GM21717 (cell line): ENCODE measurements around the gene PDZRN3.
A peak's percentile ranks its signal among the peaks of the same experiment; 100 is the strongest.

ENCODE experiments used
- ATAC-seq: cut with Tn5 transposase; IDR thresholded peaks from one replicate; pipeline ENCODE4 v1.9.1; 2021; ENCODE audit warnings: mild to moderate bottlenecking, moderate library complexity; ENCODE audit not compliant: unreplicated experiment

Gene PDZRN3

DNA sequence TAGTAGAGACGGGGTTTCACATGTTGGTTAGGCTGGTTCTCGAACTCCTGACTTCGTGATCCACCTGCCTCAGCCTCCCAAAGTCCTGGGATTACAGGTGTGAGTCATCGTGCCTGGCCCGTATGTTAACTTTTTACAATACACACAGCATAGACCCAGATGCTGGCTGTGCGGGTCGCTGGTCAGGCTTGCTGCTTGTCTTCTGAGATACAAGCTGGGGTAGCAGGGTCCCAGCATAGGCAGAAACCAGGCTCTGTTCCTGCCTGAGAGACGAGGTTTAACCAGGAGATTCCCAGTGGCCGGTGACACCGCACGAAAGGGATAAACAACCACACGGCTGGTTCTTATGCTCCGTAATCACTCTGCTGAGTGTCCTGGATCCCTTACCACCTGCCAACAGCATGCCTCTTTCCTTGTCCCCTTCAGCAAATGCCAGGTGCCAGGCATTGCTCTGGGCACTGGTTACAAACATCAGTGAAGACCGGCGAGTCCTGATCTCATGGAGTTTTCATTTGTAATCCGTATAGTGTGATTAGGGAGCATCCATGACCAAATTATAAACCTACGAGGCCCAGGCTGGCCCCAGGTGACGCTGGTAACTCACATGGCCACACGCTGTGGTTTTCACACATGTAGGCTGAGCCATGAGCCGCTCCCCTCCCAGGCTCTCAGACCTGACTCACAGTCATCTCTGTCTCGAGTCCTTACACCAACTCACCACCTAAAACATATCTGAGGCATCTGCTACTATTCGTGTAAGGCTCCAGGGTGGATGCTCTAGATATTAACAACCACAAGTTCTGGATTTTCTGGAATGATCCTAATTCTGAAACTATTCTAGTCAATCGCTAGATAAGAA lies 125.7 kb downstream of the PDZRN3 start:
- ATAC-seq = peak; percentile 78

DNA sequence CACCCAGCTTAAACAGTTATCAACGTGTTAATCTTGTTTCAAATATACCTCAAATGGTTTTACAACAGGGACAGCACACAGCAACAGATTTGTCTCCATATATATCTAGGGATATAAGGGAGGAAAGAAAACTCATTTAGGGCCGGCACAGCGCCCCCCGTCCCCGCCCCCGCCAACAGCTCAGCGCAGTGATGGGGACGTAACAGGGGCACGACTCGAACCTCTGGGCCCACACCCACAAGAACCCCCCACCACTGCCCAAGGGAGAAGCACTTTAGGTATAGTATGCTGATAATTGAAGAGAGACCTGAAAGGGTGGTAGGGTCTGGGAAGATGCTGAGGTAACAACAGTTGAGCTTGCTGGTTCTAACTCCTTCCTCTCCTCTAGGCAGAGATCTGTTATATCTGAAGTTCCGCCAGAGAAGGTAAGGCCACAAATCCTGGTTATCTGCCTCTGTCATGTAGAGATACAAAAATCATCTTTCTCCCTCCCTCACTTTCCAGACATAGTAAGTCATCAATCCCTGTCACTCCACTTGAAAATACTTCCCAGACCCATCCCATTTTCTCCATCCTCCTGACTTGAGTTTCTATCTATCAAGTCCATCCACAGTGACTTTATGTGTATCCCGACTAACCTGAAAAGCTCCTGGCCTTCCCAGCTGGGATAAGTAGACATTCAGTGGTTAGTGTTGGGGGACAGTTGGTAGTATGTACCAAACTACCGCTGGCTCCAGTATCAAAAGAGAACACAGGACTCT lies 126.9 kb downstream of the PDZRN3 start:
- ATAC-seq = no peak

DNA sequence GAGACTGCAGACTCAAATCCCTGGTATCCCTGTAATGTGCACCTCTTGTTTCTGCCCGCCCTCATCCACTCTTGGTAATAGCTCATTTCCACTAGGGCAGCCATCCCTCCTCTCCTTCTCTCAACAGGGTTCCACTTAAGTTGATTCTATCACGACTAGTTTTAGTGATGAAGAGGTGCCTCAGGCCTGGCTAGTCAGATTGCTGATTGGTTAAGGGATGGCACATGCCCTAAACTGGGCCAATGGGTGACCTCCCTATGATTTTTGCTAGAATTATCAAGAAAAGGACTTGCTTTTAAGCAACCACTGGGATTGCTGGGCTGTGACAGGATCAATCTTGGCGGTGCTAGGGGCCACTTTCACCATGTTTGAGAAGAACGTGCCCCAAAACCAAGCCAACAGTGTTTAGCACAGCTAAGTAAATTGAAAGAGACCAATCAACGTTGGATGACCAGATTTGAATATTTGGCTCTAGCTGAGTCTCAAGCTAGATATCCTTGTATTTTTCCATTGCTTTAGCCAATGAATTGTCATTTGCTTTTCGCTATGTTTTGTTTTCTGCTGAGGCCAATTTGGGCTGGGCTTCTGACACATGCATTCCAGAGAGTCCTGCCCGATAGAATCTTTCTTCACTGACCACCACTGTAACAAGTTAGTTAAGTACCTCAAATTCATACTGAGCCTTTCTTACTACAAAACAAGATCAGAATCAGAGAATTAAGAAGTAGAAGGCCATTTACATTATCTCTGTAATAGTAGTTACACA lies 131.0 kb downstream of the PDZRN3 start:
- no peak for ATAC-seq

DNA sequence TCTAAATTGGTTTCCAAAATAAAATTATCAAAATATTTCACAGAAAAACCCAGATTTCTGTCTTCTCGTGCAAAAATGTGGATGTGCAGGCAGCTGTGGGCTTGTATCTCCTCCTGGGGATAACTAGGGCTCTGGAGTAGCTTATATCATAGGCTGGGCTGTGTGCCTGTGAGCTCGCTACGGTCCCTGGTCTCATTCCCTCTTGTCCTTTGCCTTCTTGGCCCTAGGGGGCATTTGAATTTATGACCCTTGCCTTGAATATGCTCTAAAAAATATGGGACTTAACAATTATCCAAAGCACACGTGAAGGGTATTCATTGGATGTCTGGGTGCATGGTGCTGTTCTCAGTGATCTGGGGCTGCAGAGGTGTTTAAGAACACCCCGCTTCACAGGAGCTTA lies 132.6 kb downstream of the PDZRN3 start:
- ATAC-seq = no peak

DNA sequence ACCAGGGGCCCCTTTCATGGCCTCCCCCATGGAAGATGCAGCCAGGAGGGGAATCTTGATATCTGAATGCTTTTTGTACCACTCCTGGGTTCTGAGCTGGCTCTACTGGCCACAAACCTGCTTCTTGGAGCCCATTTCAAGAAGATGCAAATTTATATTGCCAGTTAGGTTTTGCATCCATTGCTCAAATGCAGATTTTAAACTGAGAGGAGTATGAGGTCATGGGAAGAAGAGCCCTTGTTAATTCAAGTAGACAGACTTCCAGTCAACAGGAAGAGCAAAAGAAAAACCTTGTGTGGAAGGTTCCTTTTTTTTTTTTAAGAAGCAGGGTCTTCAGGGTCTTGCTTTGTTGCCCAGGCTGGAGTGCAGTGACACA lies 133.5 kb downstream of the PDZRN3 start:
- ATAC-seq = no peak

DNA sequence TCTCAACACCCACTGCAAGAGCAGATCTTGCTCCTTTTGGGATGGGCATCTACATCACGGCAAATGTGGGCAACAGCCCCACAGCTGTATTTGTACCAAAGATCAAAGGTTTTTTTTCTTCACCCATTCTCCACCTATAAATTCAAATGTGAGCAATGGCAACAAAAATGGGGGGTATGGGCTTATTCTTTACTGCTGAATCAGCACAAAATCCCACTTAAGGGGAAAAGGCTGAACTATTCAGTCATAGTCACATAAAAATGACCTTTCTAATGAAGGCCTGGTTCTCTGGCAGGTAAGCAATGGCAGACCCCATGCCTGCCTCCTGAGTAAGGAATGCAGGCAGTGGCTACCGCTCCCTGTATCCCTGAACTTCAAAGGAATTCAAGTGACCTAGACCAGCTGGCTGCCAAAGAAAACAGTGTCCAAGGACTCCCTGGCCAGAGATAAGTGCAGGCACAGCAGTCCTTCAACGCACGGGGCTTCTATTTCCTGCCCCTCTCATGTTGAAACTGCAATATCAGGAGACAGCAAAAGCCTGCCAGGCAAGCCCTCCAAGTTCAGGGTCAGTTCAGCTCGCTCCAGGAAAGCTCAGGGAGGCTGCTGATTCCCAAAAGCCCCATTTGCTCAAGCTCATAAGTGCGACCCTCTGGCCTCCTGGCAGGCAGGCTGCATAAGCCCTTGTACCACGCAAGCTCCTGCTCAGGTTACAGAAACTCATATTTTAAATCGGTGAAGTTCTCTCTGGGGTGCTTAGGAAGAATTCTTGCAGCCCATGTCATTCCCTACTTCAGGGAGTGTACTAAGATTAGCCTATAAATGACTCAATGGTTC lies 134.1 kb downstream of the PDZRN3 start:
- no peak for ATAC-seq

DNA sequence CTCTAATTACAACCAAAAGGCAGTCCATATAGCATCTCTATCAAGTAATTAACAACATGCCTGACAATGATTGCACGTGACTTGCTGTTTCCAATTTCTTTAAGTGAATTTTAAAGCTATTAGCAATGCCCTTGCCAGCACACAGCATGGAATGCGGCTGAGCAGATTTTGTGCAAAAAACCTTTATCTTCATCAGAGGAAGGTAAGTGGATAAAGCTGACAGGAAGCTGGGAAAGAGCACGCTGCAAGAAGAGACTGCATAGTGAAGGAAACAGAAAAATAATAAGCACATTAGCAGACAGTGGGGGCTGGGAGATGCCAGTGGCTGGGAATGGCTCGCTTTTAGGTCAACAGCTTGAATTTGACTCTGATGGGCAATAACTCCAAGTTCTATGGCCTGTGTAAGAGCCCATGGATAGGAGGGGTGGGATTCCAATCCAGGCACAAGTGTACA lies 138.8 kb downstream of the PDZRN3 start:
- no peak for ATAC-seq

DNA sequence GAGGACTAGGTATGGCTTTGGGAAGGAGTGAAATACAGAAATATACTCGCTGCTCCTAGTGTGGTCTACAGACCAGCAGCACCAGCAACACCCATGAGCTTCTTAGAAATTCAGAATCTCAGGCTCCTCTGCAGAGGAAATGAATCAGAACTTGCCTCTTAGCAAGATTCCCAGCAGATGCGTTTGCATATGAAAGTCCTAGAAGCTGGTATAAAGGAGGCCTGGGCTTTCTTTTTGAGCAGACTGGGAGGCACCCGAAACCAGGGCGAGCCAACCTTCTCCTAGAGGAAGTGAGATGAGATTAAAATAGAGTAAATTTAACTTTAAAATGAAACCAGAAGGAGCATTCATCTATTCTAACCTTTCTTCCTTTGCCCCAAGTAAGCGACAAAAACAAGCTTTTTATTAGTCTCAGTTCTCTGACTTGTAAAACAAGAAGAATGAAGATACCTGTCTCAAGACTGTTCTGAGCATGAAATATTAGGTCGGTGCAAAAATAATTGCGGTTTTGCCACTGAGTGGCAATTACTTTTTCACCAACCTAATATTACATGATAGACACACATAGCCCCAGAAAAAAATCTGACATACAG lies 140.0 kb downstream of the PDZRN3 start:
- peak; percentile 98 for ATAC-seq

DNA sequence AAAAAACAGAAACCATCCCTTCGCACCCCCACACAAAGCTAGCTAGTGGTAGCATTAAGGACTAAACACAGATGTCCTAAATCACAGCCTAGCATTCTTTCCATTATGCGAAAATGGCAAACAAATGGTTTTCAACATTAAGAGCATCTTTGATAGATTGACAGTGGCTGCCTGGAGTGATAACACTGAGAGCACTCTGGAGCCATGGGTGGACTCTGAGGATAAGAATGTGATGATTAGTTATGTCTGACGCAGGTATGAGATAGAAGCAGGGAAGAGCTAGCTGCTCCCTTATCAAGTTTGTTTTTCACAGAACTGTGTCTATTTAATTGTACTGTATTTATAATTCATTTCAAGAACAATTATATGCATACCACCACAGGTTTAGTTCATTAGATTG lies 142.9 kb downstream of the PDZRN3 start:
- no peak for ATAC-seq

DNA sequence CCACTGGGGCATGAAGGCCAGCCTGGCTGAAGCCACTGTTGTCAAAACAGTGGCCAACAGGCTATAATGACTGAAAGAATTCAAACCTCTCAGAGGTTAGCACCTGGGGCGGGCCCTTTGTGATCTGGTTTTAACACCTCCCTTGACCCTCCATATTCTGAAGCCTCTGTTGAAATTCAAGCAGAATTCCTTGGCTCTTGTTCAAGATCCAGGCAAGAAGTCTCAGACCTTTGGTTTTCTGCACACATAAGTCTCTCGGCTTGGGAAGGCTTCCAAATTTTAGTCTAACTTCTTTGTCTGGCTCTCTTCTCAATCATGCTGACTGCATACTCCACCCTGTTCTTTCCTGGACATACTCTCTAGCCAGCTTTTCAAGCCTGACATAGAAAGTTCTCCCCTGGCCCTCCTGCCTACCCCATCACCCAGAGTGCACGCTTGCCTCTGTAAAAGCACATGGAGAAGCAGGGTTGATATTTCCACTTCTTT lies 144.5 kb downstream of the PDZRN3 start:
- ATAC-seq = no peak

DNA sequence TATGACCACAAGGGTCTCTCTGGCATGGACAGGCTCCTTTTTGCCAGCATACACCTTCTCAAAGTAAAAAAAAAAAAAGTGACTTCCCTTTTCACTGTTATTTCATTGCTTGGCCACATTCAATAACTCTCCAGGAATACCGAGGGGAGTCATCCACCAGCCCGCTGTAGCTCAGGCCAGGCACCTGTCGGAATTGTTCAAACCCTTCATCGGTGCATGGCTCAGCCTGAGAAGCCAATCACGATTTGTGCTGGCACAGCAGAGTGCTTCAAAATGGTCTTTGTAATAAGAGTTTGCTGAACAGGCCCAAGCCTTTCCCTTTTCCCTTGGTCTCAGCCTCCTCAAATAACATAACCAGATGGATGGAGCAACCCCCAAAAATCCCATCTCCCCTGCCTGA lies 145.4 kb downstream of the PDZRN3 start:
- ATAC-seq = no peak

DNA sequence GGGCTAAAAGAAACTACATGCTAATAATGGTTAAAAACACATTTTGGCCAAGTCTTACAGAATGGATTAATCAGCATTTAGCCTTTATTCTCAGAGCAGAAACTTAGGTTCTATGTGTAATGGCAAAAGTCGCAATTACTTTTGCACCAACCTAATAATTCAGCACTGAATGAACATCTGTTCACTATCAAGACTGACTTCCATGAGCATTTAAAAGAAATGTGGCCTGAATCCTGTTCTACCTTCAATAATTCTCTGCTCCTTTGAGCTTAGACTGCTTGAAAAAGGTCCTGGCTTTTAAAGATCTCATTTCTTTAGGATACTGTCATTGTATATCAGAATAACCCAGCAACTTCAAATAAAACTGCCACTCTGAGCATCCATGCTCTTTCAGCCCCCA lies 145.9 kb downstream of the PDZRN3 start:
- no peak for ATAC-seq

DNA sequence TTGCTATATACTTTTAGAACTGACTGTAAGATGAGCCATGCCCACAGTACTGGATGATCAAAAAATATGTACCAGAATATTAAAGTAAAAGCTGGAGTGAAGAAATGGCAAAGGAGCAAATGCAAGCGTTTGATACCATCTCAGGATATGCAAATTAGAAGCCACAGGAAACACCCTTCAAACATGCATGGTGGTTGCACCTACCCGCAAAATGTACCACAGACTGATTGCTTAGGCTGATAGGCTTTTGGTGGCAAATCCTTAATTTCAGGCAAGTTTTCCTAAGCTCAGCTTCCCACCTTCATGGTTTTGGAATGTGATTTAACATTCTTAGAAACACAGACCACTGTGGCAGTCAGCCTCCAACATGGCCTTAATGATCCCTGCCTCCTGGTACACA lies 149.0 kb downstream of the PDZRN3 start:
- ATAC-seq = no peak

DNA sequence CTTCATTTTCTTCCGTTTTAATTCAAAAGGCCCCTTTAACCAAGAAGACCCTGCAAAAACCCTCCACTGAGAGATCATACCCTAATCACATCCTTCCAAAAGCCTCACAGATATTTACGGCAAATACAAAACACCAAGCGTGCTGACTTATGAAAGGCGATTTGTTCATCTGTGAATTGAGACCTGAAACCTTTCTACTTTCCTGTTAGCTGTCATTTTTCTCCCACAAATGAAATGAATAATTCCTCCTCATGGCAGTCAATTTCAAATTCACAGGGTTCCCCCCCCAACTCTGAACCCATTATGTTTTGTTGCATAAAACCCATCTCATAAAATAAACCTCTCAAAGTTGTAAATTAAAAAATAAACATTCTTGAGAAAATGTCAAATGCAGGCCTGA lies 149.6 kb downstream of the PDZRN3 start:
- ATAC-seq = no peak

DNA sequence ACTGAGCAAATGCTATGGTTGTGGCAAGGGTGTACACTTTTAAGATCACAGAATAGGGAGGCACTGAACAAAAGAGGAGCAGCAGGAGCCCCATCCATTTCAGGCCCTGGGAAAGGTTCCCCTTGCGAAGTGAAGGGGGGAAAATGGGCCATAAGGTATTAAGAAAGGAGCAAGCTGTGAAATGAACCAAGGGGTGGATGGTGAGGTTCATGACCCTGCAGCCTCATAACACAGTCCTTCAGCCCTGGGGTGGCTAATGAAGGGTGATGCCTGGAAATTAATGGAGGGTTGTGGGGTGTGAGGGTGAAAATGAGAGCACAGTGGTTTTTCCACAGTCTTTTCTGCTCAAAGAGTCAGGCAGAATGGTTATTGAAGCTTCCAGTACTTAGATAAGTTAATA lies 150.1 kb downstream of the PDZRN3 start:
- no peak for ATAC-seq

DNA sequence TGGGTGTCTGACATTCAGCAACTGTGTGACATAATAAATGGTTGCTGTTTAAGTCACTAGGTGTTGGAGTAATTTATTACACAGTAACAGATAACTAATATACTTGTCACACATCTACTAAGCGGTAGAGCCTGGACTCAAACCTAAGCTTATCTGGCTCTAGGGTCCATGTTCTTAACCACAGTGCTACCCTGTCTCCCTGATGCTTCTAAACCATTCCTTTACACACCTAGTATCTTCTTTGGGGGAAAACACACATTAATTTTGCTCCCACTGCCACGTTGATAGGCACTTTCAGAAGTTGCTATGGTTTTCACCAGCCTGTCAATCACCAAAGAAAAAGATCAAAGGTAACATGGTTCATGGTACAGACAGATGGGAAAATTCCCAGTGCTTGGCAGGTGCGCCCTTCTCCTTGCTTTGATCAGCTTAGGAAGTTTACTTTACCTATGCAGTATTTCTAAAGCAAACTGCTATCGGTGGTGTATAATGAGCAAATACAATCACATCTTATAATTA lies 150.8 kb downstream of the PDZRN3 start:
- no peak for ATAC-seq

DNA sequence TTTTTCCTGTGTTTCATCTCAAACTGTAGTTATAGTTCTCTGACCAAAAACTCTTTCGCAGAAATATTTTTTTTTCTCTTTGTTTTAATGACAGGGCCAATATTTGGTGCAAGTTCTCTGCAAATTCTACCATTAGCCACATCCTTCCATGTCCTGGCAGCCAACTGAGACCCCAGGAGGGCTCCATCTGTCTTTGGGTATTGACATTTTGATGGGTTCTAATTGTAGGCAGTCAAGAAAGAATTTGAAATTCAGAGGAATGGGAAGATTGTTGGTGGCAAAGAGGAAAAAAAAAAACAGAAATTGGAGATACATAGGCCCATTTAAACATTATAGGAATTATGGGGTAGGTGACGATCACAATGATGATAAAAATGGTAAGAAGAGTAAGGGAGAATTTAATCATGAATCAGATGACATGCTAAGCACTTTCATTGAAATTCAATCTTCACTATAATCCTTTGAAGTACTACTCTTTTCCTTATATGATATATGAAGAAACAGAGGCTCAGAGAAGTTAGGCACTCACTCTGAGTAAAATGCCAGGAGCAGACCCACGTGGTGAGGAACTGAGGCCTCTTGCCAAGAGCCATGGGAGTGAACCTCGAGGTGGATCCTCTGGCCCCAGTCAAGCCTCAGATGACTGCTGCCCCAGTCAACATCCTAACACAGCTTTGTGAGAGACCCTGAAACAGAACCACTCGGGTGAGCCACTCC lies 151.4 kb downstream of the PDZRN3 start:
- ATAC-seq = no peak

DNA sequence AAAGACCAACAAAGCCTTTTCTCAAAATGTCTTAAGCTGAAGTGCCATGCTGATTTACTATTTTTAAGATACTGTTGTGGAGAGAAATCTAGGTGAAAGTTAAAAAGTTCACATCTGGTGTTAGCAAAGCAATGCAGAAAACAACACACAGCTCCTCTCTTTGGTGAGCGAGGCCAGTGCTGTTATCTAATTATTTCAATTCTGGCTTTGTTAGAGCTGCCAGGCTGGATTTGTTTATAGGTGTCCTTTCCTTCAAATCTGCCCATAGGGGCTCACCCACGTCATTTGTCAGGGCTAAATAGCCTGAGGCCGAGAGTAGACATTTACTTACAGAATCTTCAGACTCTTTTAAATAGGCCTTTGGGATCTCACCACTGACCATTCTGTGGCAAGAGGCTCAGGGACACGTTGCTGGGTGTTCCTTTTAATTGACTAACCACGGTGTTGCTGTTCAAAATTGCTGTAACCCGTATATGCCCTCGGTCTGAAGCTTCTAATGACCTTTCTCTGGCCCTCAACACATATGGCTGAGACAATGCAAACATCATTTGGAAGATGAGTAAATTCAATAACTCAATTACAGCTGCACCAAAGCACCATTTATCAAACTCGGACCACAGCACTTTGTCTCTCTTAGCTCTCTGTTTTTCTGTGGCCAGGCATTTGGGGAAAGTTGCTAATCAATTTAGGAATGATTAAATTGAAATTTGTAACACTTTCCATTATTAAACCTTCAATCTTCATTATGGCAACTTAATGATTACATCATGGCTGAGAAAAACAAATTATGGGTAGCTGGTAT lies 152.6 kb downstream of the PDZRN3 start:
- ATAC-seq = no peak
